Measurements from ENCODE around the gene DYNC1LI2.

DYNC1LI2 gene

DNA sequence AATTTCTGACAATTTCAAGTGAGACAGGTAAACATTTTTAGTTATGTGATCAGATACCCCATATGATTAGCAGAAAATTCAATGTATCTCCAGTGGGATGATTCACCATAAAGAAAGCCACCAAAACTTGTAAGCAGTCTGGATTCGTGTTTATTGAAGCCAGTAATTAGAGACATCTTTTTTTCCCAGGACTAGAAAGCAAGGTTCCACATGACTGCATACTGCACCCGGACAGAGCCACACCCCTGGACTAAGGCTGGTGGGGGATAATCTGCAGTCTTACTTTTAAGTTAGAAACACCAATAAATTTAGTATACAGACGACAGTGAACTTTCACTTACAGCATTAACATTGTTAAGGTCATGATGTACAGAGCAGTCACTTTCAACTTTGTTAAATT lies 30.6 kb downstream of the DYNC1LI2 start:
- H3K36me3 ChIP-seq (ENCODE audit: control insufficient read depth in 2 of 2, insufficient read depth in 1 of 2, low read length in 2 of 2) = peaks cover 26 to 58% of the 10 kb centered on the region in 2 experiments
- ChIA-PET CTCF (interaction anchor here (0.8 to 1.0 kb wide), 2 partner anchors 10 to 12 kb away, joined by 3 to 5 read pairs; no protein-coding TSS in a partner anchor), POLR2A (no interaction called here)
- H3K4me1 ChIP-seq (ENCODE audit: control insufficient read depth, insufficient read depth, low read length) = 0 out of 2 replicates have a peak, but pooled peaks cover 2% of the 10 kb centered on the region
- no peak overlapping the region for H3K4me3 ChIP-seq (ENCODE audit: low read depth, low read length)
- peak; percentile 34; the same call in 1 of the 2 replicates for TF ChIP-seq PRDM1 (tag by site-specific recombination; IDR thresholded peaks at IDR 0.05)
- TF ChIP-seq SP7 (tag by site-specific recombination; IDR thresholded peaks at IDR 0.05) = 0 out of 2 replicates have a peak, but pooled peaks have one; percentile 37
- no peak for TF ChIP-seq GLIS1 (tag by site-specific recombination; IDR thresholded peaks at IDR 0.05)
- no peak overlapping the region for H3K27ac ChIP-seq (ENCODE audit: extremely low read depth, low read depth, low read length)
- H3K9me3 ChIP-seq (ENCODE audit: control insufficient read depth, insufficient read depth, low read depth, low read length) = no peaks in the 10 kb centered on the region

DNA sequence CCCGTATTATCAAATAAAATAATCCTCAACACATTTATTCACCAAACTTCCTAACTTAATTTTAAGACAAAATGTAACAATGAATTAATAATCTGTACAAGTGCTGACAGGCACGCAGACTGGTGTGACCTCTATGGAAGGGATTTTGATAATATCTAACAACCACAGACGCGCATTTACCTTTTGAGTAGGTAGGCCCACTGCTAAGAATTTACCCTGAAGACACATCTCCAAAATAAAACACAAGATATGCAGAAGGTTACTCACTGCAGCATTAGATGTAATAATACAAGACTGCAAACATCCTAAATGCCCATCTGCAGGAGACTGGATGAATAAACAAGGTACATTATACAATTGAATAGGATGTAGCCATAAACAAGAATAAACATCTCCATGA lies 32.2 kb downstream of the DYNC1LI2 start:
- no peak overlapping the region for H3K27ac ChIP-seq (ENCODE audit: extremely low read depth, low read depth, low read length)
- ChIA-PET CTCF (no interaction called here), POLR2A (no interaction called here)
- no peaks in the 10 kb centered on the region for H3K9me3 ChIP-seq (ENCODE audit: control insufficient read depth, insufficient read depth, low read depth, low read length)
- H3K36me3 ChIP-seq (ENCODE audit: control insufficient read depth in 2 of 2, insufficient read depth in 1 of 2, low read length in 2 of 2) = peaks cover 14 to 42% of the 10 kb centered on the region in 2 experiments
- peaks cover 2% of the 10 kb centered on the region; the same call in 1 of the 2 replicates for H3K4me1 ChIP-seq (ENCODE audit: control insufficient read depth, insufficient read depth, low read length)
- H3K4me3 ChIP-seq (ENCODE audit: low read depth, low read length) = no peak overlapping the region
- TF ChIP-seq TRIM28 (IDR thresholded peaks at IDR 0.05; ENCODE audit: borderline replicate concordance, low read length) (no peak), SP7 (tag by site-specific recombination; IDR thresholded peaks at IDR 0.05) (no peak), TCF7L2 (IDR thresholded peaks at IDR 0.05; ENCODE audit: borderline replicate concordance, low read depth, low read length) (no peak), ZNF239 (tag by site-specific recombination; IDR thresholded peaks at IDR 0.05) (no peak), ZBTB21 (tag by site-specific recombination; IDR thresholded peaks at IDR 0.05) (no peak), ZNF37A (tag by site-specific recombination; IDR thresholded peaks at IDR 0.05) (no peak), ZNF768 (tag by site-specific recombination; IDR thresholded peaks at IDR 0.05) (no peak), ZNF776 (tag by site-specific recombination; IDR thresholded peaks at IDR 0.05; ENCODE audit: borderline replicate concordance) (no peak), ZBTB7A (tag by site-specific recombination; IDR thresholded peaks at IDR 0.05; ENCODE audit: low read depth) (no peak)
- TF ChIP-seq, protein P1, sequence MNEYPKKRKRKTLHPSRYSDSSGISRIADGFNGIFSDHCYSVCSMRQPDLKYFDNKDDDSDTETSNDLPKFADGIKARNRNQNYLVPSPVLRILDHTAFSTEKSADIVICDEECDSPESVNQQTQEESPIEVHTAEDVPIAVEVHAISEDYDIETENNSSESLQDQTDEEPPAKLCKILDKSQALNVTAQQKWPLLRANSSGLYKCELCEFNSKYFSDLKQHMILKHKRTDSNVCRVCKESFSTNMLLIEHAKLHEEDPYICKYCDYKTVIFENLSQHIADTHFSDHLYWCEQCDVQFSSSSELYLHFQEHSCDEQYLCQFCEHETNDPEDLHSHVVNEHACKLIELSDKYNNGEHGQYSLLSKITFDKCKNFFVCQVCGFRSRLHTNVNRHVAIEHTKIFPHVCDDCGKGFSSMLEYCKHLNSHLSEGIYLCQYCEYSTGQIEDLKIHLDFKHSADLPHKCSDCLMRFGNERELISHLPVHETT (tag by site-specific recombination; IDR thresholded peaks at IDR 0.05) = no peak

DNA sequence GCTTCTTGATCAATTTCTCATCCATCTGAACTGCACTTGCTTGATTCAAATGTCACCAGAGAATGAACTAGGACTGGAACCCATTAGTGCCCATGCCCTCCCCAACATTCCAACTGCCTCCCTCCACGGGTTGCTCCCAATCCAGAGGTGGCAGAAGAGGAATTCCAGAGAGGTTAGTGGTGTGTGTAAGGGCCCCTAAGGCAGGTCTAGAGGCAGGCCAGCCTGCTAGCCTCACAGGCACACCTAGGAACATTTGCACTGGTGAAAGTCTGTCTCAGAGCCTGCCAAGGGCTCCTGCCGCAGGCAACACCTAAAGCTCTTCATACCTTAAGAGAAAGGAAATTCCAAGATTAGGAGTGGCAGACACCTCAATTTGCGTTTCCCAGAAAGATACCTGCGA lies 33.6 kb downstream of the DYNC1LI2 start:
- Histone ChIP-seq H3K9me3 (ENCODE audit: control insufficient read depth, insufficient read depth, low read depth, low read length) (no peaks in the 10 kb centered on the region), H3K4me3 (ENCODE audit: low read depth, low read length) (no peak overlapping the region), H3K36me3 (ENCODE audit: control insufficient read depth in 2 of 2, insufficient read depth in 1 of 2, low read length in 2 of 2) (peaks cover 8 to 28% of the 10 kb centered on the region in 2 experiments), H3K4me1 (ENCODE audit: control insufficient read depth, insufficient read depth, low read length) (peaks cover 2% of the 10 kb centered on the region; the same call in 1 of the 2 replicates), H3K27ac (ENCODE audit: extremely low read depth, low read depth, low read length) (no peak overlapping the region)
- TF ChIP-seq, protein P2, sequence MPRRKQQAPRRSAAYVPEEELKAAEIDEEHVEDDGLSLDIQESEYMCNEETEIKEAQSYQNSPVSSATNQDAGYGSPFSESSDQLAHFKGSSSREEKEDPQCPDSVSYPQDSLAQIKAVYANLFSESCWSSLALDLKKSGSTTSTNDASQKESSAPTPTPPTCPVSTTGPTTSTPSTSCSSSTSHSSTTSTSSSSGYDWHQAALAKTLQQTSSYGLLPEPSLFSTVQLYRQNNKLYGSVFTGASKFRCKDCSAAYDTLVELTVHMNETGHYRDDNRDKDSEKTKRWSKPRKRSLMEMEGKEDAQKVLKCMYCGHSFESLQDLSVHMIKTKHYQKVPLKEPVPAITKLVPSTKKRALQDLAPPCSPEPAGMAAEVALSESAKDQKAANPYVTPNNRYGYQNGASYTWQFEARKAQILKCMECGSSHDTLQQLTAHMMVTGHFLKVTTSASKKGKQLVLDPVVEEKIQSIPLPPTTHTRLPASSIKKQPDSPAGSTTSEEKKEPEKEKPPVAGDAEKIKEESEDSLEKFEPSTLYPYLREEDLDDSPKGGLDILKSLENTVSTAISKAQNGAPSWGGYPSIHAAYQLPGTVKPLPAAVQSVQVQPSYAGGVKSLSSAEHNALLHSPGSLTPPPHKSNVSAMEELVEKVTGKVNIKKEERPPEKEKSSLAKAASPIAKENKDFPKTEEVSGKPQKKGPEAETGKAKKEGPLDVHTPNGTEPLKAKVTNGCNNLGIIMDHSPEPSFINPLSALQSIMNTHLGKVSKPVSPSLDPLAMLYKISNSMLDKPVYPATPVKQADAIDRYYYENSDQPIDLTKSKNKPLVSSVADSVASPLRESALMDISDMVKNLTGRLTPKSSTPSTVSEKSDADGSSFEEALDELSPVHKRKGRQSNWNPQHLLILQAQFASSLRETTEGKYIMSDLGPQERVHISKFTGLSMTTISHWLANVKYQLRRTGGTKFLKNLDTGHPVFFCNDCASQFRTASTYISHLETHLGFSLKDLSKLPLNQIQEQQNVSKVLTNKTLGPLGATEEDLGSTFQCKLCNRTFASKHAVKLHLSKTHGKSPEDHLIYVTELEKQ (tag by site-specific recombination; IDR thresholded peaks at IDR 0.05; ENCODE audit: borderline replicate concordance) = no peak
- TF ChIP-seq ZNF792 (tag by site-specific recombination; IDR thresholded peaks at IDR 0.05) = no peak
- ChIA-PET POLR2A (no interaction called here), CTCF (interaction anchor here (0.6 to 1.5 kb wide), 4 partner anchors 10 to 165 kb away, joined by 3 to 8 read pairs (median 4); no protein-coding TSS in a partner anchor)

All from HEK293 (cell line).